HepG2 (cell line): ENCODE measurements around the gene ZNF277. TPM values are rescaled to one million over a fixed set of nuclear protein-coding genes. Genes with fewer than 3 reads are reported as not detected.

Experiments used
- ARID4A ChIP-seq: sonication (generic); formaldehyde crosslinking; IDR thresholded peaks from 2 replicates; pipeline ENCODE4 v1.5.0; 2020; ENCODE audit warnings: mild to moderate bottlenecking, missing genetic modification reagents, borderline replicate concordance
- JUND ChIP-seq: sonication (generic); formaldehyde crosslinking; IDR thresholded peaks from 2 replicates; pipeline ENCODE4 v1.8.0; 2022; ENCODE audit warnings: mild to moderate bottlenecking, missing genetic modification reagents
- KMT2A ChIP-seq: sonication (generic); formaldehyde crosslinking; IDR thresholded peaks from 2 replicates; pipeline ENCODE4 v1.4.0; 2020; ENCODE audit warnings: missing genetic modification reagents
- PPARG ChIP-seq: conservative IDR thresholded peaks from 2 replicates; pipeline ENCODE4 v1.6.1; 2016; ENCODE audit warnings: missing biosample characterization, missing genetic modification reagents
- RERE ChIP-seq: IDR thresholded peaks from 2 replicates; pipeline ENCODE4 v1.6.1; 2016; ENCODE audit warnings: low read depth, missing genetic modification reagents, missing compliant biosample characterization
- ZEB1 ChIP-seq: IDR thresholded peaks from 2 replicates; pipeline ENCODE4 v1.6.1; 2012; ENCODE audit warnings: mild to moderate bottlenecking, low read depth, inconsistent platforms; ENCODE audit not compliant: insufficient replicate concordance
- ZNF207 ChIP-seq: fragments of 450-650 bp; IDR thresholded peaks from 2 replicates; pipeline ENCODE4 v1.6.1; 2016; ENCODE audit warnings: antibody characterized with exemption, borderline replicate concordance
- ZNF503 ChIP-seq: sonication (generic); formaldehyde crosslinking; IDR thresholded peaks from 2 replicates; pipeline ENCODE4 v1.4.0; 2020; ENCODE audit warnings: missing genetic modification reagents
- ZNF512 ChIP-seq: sonication (generic); formaldehyde crosslinking; IDR thresholded peaks from 2 replicates; pipeline ENCODE4 v1.4.0; 2020; ENCODE audit warnings: mild to moderate bottlenecking, missing genetic modification reagents
- ZNF550 ChIP-seq: sonication (generic); formaldehyde crosslinking; IDR thresholded peaks from 2 replicates; pipeline ENCODE4 v1.4.0; 2020; ENCODE audit warnings: mild to moderate bottlenecking, missing genetic modification reagents, borderline replicate concordance
- polyA plus RNA-seq, 8 experiments: library from polyadenylated mRNA; depleted of rRNA in 3 of 8; stranded (reverse) in 7 of 8; unstranded in 1 of 8; fragments of >200 nt; fragmentation: Illumina TruSeq in 4 of 8; extraction: Trizol in 4 of 8; gene quantifications; 2 replicates each; pipeline versions ENCODE4 v1.2.1 to v1.2.3, GENCODE V29; 2011 to 2016; ENCODE audit warnings: low read depth in 4 of 8, missing spikeins in 1 of 8, mixed read lengths in 1 of 8; ENCODE audit not compliant: insufficient read depth in 1 of 8
- total RNA-seq, 5 experiments: library from RNA; depleted of rRNA; stranded (reverse); fragments of >200 nt; fragmentation: Illumina TruSeq; extraction: Trizol; gene quantifications; 2 replicates each; pipeline ENCODE4 v1.2.3, GENCODE V29; 2016; ENCODE audit warnings: low read depth in 1 of 5

The ZNF277 gene
- total and polyA plus RNA-seq, 2 of the 13 experiments (the other 11 are each of a cell fraction or from before 2014, with no cell fraction given) = 29.1 to 30.1 TPM

DNA sequence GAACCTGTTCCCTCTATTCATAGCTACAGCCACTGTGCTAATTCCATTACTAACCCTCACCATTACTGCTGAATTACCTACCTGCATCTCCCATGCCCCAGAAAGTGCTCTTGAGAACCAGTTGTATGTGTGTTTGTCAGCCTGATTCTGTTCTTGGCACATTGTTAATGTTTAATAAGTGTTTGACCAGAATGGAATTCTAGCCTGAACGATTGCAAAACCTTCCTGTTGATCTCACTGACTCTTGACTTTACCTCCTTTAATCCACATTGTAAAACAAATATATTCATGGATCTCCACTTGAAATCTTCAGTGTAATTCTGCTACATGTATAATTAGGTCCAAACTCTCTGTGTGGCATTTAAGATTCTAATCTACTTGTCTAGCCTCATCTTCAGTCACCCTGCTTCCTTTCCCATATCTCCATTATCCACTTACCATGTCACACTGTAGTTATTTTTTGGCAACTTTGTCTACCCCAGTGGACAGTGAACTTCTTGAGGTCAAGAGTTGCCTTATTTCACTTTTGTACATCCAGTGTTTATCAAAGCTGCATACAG lies 4.9 kb downstream of the ZNF277 start (continued):
- TF ChIP-seq ARID4A (CRISPR knock-in tag) (no peak; the same call in 1 of the 2 replicates), ZNF550 (CRISPR knock-in tag) (no peak), ZNF512 (CRISPR knock-in tag) (no peak), JUND (CRISPR knock-in tag) (no peak), ZNF207 (no peak), ZNF503 (CRISPR knock-in tag) (peak; percentile 79), KMT2A (CRISPR knock-in tag) (no peak), PPARG (CRISPR knock-in tag) (peak; percentile 68), ZEB1 (peak; percentile 67), RERE (CRISPR knock-in tag) (peak; percentile 84; the same call in 1 of the 2 replicates)
